Stimulated activated CD8-positive, alpha-beta memory T cell treated with anti-CD3 and anti-CD28 coated beads, Interleukin-7, amount 100 ng/mL, for 1 hour (primary cell): ENCODE measurements around the gene SHANK1.

Experiments
- DNase-seq, 2 donors: peaks; one replicate each; pipeline ENCODE4 v3.0.0-alpha.2; 2020; ENCODE audit warnings: low read depth in 2 of 2

The SHANK1 gene

DNA sequence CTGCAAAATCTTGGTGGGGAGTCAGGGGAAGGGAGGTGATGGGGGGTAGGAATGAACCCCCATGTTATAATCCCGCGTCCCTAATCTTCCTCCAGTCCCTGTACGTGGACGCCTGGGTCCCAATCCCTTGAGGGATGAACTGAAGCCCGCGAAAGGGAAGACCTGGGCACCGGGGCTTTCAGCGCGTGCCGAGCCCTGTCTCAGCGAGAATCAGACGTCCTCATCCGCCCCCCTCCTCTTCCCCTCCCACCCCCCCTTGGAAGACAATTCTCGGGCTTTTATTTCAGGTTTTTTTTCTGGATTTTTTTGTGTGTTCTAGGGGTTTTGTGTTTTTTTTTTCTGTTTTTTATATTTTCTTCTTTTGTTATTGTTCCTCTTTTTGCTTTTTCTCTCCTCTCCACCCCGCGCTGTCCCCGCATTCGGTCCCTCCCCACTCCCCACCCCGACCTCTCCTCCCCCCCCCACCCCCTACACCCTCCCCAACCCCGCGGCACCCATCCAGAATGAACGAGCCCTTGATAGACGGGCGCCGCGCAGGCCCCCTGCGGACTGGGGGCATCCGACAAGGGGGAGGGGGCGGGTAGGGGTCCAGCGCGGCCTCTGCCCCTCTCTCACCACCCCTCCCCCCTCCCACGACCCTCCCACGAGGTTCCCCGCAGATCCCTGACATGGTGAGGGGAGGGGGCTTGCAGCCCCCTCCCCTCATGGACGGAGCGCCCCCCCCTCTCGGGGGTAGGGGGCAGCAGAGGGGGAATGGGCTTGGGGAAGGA lies 60.1 kb downstream of the SHANK1 start:
- no peak for DNase-seq

DNA sequence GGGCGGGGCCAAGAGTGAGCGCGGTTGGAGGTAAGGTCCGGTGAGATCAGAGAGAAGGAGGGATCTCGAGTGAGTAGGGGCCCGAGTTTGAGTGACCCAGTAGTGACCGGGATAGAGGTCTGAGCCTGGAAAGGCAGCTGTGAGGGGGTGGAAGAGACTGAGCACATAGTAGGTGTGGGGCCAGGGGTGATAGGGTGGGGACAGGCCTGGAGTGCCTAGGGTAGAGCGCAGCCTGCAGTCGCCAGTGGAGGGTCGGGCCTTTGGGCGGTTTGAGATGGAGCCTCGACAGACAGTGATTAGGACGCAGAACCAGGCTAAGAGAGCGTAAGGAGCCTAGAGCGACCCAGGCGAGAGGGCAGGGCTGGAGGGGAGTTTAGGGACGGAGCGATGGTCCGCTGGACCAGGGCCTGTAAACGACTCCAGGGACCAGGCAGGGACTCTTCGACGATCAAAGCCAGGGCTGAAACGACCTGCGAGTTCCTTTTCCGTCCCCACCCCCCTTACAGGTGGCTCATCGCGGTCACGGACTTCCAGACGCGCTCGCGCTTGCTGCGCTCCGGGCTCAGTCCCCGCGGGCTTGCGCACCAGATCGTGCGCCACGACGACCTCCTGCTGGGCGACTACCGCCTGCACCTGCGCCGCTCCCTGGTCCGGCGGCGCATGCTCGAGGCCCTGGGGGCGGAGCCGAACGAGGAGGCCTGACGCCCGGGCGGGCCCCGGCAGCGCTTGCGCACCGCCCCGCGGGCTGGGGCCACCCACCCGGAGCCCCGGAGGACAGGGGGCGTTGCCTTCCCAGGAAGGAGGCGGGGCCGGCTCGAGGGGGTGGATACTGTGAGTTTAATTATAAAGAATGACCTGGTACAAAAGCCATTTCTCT lies 60.9 kb downstream of the SHANK1 start:
- DNase-seq = peak in 1 of 2 donors; percentile 8

DNA sequence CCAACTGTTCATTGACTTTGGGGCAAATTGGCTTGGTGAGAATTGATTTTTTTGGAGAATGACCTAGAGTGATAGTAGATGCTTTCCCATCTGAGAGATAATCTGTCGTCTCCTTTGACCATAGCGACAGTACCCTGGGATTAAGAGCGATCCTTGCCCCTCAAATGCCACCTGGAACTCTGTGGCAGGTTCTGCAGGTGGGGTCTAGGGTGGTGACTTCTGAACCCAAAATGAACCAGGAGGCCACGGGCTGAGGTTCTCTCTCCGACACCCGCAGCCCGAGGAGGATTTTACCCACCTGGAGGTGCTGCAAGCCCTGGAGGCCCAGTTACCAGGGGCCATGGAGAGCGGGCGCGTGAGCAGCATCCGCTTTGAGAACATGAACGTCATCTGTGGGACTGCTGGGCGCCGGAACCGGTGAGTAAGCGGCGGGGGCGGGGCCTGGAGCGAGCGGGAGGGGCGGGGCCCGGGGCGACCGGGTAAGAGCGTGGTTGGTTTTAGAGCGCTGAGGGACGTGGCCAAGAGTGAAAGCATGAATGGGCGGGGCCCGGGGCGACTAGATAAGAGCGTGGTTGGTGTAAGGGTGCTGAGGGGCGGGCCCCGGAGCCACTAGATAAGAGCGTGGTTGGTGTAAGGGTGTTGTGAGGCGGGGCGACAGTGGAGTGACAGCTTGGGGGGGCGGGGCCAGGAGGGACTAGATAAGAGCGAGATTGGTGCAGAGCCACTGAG lies 61.7 kb downstream of the SHANK1 start:
- DNase-seq = peak; percentile 44 to 56

DNA sequence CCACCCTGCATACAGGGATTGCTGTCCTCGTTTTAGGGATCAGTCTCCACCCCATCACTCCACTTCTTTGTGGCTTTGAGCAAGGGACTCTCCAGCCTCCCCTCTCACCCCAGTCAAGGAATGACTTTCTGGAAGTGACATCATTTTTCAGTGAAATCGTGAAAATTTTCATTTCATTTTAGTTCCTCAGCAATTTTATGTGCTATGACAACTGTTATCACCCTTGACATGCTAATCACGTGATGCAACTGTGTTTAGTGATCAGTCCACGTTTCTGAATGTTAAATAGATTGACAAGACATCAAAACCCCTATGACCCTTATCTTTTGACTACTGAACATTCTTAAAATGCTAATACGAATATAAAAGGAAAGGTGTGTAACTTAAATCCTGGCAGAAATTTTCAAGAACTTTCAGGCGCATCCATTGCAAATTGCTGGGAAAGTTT lies 62.4 kb downstream of the SHANK1 start:
- DNase-seq = no peak

DNA sequence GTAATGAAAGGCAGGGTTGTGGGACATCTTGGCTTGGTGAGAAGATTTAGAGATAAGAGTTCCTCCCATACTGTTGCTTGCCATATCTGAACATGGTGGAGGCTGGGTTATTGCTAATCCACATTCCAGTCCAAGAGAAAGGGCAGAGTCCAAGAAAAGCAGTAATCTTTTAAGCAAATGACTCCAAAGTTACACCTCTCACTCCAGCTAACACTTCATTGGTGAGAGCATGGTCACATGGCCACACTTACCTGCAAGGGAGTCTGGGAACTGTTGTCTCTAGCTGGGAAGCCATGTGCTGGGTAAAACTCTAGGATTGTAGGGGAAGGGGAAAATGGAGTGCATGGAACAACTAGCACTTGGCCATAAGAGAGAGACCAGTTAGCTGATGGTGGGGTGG lies 64.7 kb downstream of the SHANK1 start:
- DNase-seq = no peak

DNA sequence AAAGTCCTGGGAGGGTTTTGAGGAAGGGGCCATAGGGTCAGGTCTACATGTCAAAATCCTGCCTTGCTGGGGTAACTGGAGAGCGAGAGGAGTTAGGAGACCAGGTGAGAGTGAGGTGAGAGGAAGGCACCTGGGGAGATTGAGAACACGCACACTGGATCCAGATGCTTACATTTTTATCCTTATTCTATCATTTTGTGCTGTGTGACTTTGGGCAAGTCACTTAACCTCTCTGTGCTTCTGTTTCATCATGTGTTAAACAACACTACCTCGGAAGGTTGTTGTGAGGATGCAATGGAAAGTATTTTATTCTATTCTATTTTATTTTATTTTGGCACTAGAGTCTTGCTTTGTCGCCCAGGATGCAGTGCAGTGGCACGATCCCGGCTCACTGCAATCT lies 66.9 kb downstream of the SHANK1 start:
- no peak for DNase-seq

DNA sequence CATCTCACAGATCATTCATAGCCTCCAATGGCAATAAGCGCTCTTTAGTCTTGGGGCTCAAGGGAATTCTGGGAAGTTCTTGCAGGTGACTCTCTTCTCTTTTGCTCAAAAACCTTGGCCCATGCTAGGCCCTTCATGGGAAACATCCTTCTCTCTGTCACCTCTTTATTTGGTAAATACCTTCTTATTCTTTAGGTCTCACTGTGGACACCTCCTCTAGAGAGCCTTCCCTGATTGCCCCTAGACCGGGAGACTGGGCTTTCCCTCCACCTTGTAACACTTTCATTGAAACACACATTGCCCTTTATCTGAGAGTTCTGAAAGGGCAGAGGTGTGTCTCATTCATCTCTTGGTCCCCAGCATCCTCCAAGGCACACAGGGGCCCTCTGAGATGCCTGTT lies 68.4 kb downstream of the SHANK1 start:
- no peak for DNase-seq

DNA sequence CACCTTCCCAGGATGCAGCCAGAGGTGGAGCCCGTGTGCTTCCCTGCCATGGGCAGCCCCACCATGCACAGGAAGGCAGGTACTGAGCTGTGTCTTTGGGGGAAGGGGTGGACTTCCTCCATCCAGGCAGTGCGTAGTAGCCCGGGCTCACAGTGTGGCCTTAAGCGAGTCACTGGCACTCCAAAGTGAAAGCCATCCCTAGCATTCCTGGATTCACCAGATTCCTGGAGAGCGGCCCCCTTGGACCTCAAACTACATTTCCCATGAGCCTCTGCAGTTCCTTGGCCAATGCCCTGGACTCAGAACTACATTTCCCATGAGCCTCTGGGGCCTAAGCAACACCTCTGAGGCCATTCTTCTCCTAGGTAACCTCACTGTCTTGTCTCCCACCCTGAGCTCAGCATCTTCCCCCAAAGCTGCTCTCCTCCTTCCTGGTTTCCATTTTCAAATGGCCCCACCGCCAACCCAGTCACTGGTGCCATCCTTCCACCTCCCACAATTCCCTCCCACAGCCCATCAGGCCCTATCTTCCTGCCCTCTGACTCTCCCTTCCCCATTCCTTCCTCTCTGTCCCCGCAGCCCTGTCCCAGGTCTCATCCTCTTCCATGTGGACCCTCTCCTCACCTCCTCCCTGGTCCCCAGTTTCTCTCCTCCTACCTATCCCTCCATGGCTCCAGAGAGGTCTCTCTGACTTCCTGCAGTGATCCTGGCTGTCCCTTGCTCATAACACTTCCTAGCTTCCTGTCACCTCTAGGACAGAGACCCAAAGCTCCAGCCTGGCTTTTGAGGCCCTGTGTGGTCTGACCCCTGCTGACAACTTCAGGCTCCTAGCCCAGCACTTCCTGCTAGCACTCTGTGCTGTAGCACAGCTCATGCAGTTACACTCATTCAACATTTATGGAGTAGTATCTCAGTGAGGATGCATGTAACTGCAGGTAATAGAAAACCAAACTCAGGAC lies 69.9 kb downstream of the SHANK1 start, which contains the start of gene C19orf81:
C19orf81 (plus strand) TSS at position 13 of the 959 bp plus-strand sequence; CDS start at position 13, 0 bp downstream.
- no peak for DNase-seq

DNA sequence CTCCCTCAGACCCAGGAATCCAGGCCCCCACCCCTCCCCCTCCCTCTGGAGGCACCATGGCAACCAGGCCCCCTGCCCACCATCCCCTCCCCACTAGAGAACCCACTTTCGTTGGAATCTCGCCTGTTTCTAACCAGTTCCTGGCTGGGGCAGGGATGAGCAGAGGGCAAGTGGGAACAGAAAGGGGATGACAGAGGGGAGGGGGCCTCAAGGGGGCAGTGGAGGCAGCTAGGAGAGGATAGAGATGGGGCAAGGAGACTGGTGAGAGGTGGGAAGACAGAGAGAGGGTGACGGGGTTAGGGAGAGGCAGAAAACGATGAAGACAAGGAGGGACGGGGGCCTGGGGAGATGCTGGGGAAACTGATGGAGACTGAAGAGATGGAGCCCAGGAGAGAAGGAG lies 70.9 kb downstream of the SHANK1 start:
- no peak for DNase-seq

DNA sequence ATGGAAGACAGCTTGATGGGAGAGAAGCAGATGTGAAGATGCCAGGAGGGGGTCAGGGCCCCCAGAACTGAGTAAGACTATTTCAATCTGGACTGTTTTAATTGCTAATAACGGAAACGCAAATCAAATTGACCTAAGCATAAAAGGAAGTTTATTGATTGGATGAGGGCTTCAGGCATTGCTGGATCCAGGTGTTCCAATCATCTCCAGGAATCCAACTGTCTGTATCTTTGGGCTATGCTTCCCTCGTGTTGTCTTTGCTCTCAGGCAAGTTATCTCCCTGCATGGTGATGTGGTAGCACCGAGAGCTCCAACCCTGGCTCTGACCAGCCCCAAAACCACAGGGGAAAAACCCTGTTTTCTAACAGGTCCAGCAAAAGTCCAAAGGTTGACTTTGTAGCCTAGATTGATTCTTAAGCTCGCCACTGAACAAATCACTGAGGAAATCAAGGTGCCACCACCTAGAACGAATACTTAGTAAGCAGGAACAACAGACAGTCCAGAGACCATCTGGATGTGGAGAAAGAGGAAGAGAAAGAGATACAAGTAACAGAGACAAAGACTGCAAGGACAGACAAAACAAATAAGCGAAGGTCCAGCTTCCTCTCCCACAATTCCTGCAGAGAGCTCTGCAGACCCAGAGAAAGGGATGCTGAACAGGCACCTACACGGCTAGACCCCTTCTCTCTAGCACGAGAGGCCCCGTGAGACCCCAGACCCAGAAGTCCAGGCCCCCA lies 71.6 kb downstream of the SHANK1 start:
- no peak for DNase-seq

DNA sequence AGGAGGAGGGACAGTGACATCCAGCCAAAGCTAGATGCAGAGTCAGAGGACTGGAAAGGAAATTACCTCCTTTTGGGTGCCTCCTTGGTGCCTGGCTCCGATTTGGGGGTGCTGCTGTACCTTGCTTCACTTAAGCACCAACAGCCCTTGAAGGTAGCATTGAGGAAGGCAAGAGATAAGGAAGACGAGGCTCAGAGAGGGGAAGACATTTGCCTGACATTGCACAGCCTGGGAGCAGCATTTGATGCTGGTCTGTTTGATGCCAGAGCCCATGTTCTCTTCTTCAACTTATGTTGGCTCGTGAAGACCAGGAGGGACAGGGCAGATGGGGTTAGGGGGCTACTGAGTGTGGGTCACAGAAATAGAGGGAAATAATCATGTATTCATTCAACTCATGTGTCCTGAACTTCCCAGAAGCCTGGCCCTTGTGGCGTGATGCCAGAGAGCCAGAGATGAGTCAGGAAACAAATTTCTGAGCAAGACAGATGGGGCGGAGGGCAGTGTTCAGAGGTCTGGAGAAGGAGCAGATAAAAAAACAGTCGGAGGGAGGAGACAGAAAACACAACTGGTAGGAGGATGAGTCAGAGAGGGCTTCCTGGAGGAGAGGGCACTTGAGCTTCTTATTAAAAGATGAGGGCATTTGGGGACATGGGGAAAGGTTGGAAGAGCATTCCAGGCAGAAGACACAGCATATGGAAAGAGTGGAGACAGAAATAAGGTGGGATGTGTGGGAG lies 73.4 kb downstream of the SHANK1 start:
- DNase-seq = no peak

DNA sequence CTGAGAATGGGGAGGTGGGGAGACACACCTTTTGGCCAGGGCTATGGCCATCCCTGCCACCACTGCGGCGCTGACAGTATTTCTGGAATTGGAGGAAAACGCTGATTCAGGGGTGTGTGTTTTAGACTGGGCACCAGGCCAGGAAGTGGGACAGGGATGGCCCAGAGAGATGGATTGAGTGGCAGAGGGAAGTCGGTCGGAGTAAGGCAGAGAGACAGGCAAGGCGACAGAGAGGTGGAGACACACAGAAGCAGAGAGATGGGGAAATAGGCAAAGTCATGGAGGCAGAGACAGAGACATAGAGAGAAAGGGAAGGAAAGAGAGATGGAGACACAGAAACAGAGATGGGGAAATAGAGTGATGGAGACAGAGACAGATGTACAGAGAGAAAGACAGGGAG lies 74.5 kb downstream of the SHANK1 start:
- no peak for DNase-seq

DNA sequence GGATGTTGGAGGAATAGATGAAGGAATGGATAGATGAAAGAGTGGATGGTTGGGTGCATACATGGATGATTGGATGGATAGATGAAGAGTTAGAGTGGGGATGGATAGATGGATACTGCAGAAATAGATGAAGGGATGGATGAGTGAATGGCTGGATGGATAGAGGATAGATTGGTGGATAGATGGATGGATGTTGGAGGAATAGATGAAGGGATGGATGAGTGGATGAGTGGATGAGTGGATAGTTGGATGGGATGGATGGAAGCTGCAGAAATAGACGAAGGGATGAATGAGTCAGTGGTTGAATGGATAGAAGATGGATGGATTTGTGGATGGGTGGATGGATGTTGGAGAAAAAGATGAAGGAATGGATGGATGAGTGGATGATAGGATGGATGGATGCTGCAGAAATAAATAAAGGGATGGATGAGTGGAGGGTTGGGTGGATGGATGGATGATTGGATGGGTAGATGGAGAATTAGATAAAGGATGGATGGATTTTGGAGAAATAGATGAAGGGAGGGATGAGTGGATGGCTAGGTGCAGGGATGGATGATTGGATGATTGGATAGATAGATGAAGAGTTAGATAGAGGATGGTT lies 75.2 kb downstream of the SHANK1 start:
- DNase-seq = no peak

DNA sequence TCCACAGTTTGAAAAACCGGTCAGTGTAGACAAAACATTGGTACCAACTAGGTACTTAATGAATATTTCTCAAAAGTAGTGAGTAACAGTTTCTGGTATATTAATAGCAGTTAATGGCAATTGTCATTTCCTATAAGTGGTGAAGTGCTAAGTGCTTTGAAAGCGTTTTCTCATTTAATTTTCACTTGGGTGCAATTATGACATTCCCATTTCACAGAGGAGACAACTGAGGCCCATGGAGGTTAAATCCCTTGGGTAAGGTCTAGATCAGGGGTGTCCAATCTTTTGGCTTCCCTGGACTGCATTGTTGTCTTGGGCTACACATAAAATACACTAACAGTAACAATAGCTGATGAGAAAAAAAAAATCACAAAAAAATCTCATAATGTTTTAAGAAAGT lies 79.2 kb downstream of the SHANK1 start:
- no peak for DNase-seq

DNA sequence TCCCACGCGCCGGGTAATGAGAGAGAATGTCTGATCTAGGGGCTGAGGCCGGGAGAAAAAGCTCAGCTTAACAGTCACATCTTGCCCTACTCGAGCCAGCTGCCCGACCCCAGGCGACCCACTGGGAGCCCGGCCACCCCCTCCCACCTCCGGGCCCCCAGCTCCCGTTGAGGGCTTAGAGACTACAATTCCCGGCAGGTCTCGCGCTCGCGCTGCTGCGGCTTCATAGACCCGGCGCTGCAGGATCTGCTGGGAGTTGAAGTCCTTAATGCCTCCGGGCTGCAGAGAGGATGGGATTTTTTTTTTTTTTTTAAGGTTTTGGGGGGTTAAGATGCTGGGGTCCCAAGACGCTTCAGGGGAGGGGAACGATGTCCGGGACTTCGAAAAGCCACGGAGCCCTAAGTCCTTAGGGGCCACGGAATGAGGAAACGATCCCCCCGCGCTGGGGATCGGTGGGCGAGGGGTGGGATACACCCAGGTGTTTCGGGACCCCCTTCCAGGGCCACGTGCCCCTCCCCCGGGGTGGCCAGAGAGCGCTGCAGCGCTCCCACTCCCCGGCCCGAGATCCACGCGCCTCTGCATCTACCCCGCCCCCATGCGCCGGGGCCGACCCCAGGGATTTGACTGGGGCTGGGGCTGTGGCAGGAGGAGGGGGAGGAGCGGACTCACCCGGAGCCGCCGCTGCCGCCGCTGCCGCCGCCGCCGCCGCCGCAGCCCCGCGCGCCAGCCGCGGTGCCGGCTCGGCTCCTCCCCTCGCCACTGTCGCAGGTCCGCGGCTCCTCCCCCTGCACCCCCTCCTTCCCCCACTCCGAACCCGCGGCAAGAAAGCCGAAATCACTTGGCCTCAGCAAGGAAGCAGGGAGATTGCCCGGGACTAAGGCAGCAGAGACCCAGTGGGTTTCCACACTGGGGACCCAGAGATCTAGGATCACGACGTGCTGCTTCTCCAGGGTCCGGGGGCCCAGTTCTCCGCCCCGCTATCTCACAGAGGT lies 80.2 kb downstream of the SHANK1 start, which contains the start of gene SYT3:
SYT3 (minus strand) TSS at position 761 of the 992 bp plus-strand sequence. CDS start 2,470 bp downstream, outside the sequence.
- DNase-seq = no peak

DNA sequence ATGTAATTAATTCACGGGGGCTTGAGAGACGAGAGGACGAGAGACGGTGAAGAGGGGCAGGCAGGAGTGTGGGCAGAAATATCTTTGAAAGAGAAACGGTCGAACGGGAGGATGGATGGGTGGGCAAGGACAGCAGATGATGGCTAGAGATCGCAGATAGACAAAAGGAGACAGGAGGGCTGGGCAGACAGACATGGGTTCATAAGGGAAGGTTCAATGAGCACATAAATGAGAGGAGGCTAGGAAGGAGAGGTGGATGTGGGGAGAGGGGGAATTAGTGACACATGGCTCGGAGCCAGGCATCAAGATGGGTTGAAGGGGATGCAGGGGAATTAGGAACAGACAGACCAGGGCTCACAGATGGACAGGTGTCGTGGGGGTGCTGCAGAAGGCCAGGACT lies 81.0 kb downstream of the SHANK1 start:
- DNase-seq = no peak

DNA sequence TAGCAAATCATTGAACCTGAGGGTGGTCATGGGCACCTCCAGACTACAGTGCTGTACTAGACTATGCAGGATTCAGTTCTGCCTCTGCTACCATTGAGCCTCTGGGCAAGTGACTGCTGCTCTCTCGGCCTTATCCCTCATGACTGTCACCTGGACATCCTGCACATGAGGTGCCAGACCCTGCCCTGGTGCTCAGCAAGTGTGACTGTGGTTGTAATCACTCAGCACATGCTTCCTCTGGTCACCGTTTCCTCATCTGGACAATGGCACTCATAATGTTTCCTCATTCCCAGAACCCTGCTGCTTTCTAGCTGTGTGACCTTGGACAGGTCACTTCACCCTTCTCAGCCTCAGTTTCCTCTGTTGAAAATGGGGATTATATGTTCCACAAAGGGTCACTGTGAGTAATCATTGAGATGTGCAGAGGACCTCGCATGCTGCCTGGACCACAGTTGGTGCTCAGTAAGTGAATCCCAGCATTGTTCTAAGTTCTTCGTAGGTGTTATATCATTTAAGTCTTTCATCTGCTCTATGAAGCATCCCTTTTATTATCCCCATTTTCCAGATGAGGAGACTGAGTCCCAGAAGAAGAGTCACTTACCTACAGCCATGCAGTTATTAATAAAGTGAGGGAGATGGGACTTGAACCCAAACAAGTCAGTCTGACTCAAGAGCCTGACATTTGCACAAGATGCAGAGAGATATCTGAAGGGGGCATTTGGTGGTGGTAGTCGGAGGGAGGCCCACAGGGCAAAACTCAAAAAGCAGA lies 83.1 kb downstream of the SHANK1 start:
- no peak for DNase-seq
